GM12878 (cell line): ENCODE data around the gene TLX2. TPM values are rescaled to one million over a fixed set of nuclear protein-coding genes. Genes with fewer than 3 reads are reported as not detected.

Experiments
- ATAC-seq: fragments of 200-7000 bp; cut with Tn5 transposase; 3 replicates; pipeline ENCODE4 v1.9.1; 2020; ENCODE audit warnings: mild to moderate bottlenecking, moderate library complexity
- BruUV-seq: library from RNA; stranded (reverse); fragments of 400-500 nt; replicated peaks from 2 replicates; lab custom pipeline; 2021; lab: Mats Ljungman, UMichigan
- CTCF ChIA-PET: fragments of 300-600 bp; sonication (Branson Sonifier 250); formaldehyde crosslinking; extraction: SDS; loops from one replicate; lab custom pipeline; 2021; ENCODE audit warnings: inconsistent platforms; lab: Yijun Ruan, JAX
- POLR2A ChIA-PET: fragments of 350-600 bp; formaldehyde crosslinking; extraction: SDS; loops from one replicate; lab custom pipeline; 2021; ENCODE audit warnings: inconsistent platforms; lab: Charles Lee
- RAD21 ChIA-PET: fragments of 300-600 bp; sonication (Branson Sonifier 250); formaldehyde crosslinking; loops from one replicate; lab custom pipeline; 2023; ENCODE audit warnings: antibody characterized with exemption; ENCODE audit not compliant: unreplicated experiment; lab: Charles Lee
- SMC1A ChIA-PET: fragments of 300-600 bp; sonication (Branson Sonifier 250); formaldehyde crosslinking; loops from one replicate; lab custom pipeline; 2023; ENCODE audit not compliant: unreplicated experiment, uncharacterized antibody; lab: Charles Lee
- DNase-seq: peaks from one replicate; pipeline ENCODE4 v3.0.0-alpha.2; 2011; ENCODE audit warnings: low read depth, low spot score
- FAIRE-seq: peaks from 3 replicates; lab custom pipeline; 2011; peaks lifted over from hg19 to GRCh38; lab: Jason Lieb, UNC
- H2AFZ ChIP-seq: 2 replicates; pipeline ENCODE4 v1.6.0; 2011; ENCODE audit warnings: low read depth, low read length, control low read depth; ENCODE audit not compliant: control insufficient read depth
- H3K27ac ChIP-seq: 2 replicates; pipeline ENCODE4 v1.5.1; 2011; ENCODE audit warnings: control low read depth; ENCODE audit not compliant: control insufficient read depth, insufficient read depth
- H3K27me3 ChIP-seq, 2 experiments: replicated peaks in 1 of 2; 2 replicates each; pipeline versions ENCODE4 v1.6.0 to v1.6.1; 2011; ENCODE audit warnings: low read length in 1 of 2; ENCODE audit not compliant: control insufficient read depth in 2 of 2, insufficient read depth in 2 of 2
- H3K36me3 ChIP-seq, 2 experiments: 2 replicates each; pipeline ENCODE4 v1.5.1; 2011; ENCODE audit warnings: low read length in 1 of 2; ENCODE audit not compliant: control insufficient read depth in 2 of 2, insufficient read depth in 2 of 2
- H3K4me1 ChIP-seq: 2 replicates; pipeline ENCODE4 v1.6.1; 2011; ENCODE audit warnings: mild to moderate bottlenecking, low read length, moderate library complexity, mixed read lengths; ENCODE audit not compliant: control insufficient read depth, insufficient read depth
- H3K4me2 ChIP-seq: 2 replicates; pipeline ENCODE4 v1.6.0; 2011; ENCODE audit warnings: control low read depth; ENCODE audit not compliant: control insufficient read depth, insufficient read depth
- H3K4me3 ChIP-seq: fragments of 200-600 bp; sonication (generic); 2 replicates; pipeline ENCODE4 v1.5.1; 2016
- H3K79me2 ChIP-seq: 2 replicates; pipeline ENCODE4 v1.6.0; 2011; ENCODE audit warnings: low read length; ENCODE audit not compliant: control insufficient read depth, insufficient read depth
- H3K9ac ChIP-seq: 2 replicates; pipeline ENCODE4 v1.8.0; 2011; ENCODE audit warnings: low read length, control low read depth, mixed read lengths; ENCODE audit not compliant: control insufficient read depth, insufficient read depth
- H3K9me3 ChIP-seq: replicated peaks from 3 replicates; pipeline ENCODE4 v1.5.1; 2011; ENCODE audit warnings: mild to moderate bottlenecking, low read length; ENCODE audit not compliant: control insufficient read depth, insufficient read depth
- H4K20me1 ChIP-seq: 2 replicates; pipeline ENCODE4 v1.6.0; 2011; ENCODE audit not compliant: control insufficient read depth, insufficient read depth
- BMI1 ChIP-seq: fragments of 450-650 bp; IDR thresholded peaks from 2 replicates; pipeline ENCODE4 v1.6.1; 2016; ENCODE audit warnings: mild to moderate bottlenecking, moderate library complexity, borderline replicate concordance
- ETV6 ChIP-seq, 2 experiments: fragments of 450-650 bp in 1 of 2; IDR thresholded peaks in 1 of 2; conservative IDR thresholded peaks in 1 of 2; 2 replicates each; pipeline ENCODE4 v1.6.1; 2014; ENCODE audit warnings: antibody characterized with exemption in 1 of 2, borderline replicate concordance in 1 of 2, low read depth in 1 of 2, mild to moderate bottlenecking in 1 of 2, moderate library complexity in 1 of 2
- EZH2 ChIP-seq: IDR thresholded peaks from 2 replicates; pipeline ENCODE4 v1.6.1; 2012; ENCODE audit warnings: low read depth, mild to moderate bottlenecking, control low read depth, inconsistent platforms, low read length, borderline replicate concordance; ENCODE audit not compliant: control insufficient read depth
- IKZF1 ChIP-seq: fragments of 450-650 bp; conservative IDR thresholded peaks from 2 replicates; pipeline ENCODE4 v1.6.1; 2017; ENCODE audit warnings: antibody characterized with exemption, mild to moderate bottlenecking
- SMAD5 ChIP-seq: IDR thresholded peaks from 2 replicates; pipeline ENCODE4 v1.6.1; 2016; ENCODE audit warnings: antibody characterized with exemption, low read depth
- SUZ12 ChIP-seq: fragments of 200-600 bp; sonication (generic); IDR thresholded peaks from one replicate; pipeline ENCODE4 v1.6.1; 2018; ENCODE audit warnings: antibody characterized with exemption, mild to moderate bottlenecking; ENCODE audit not compliant: unreplicated experiment
- ZNF24 ChIP-seq: fragments of 450-650 bp; IDR thresholded peaks from 2 replicates; pipeline ENCODE4 v1.6.1; 2017; ENCODE audit warnings: antibody characterized with exemption, mild to moderate bottlenecking
- WGBS: methylation state at CpG from one replicate; pipeline ENCODE4 v1.1.6; 2016; ENCODE audit warnings: low lambda C conversion rate; ENCODE audit not compliant: insufficient replicate concordance, insufficient coverage; ENCODE audit errors: missing lambda C conversion rate; 5-methylcytosine and 5-hydroxymethylcytosine counted together
- in situ Hi-C: fragments of 300-500 bp; cut with MboI; formaldehyde crosslinking; loops from 9 replicates; pipeline ENCODE4 v1.14.3; 2018; ENCODE audit warnings: mixed read lengths
- intact Hi-C: fragments of 100-400 bp; cut with micrococcal nuclease; formaldehyde crosslinking; loops from one replicate; pipeline ENCODE4 v1.14.2; 2022; ENCODE audit not compliant: unreplicated experiment
- polyA plus RNA-seq, 11 experiments: library from polyadenylated mRNA; depleted of rRNA in 4 of 11; unstranded in 6 of 11; stranded (reverse) in 5 of 11; fragments of >200 nt; fragmentation: Nextera tagmentation in 4 of 11; fragmentation: Illumina TruSeq in 1 of 11; extraction: Ambion mirVana in 4 of 11; extraction: Trizol in 1 of 11; gene quantifications; 1 replicate in 1 of 11; 2 replicates in 10 of 11; pipeline versions ENCODE4 v1.2.1 to v1.2.3, GENCODE V29; 2011 to 2016; ENCODE audit warnings: inconsistent platforms in 2 of 11, missing spikeins in 2 of 11, low read depth in 1 of 11
- total RNA-seq, 4 experiments: library from RNA; depleted of rRNA in 3 of 4; stranded (reverse); fragments of >200 nt in 3 of 4; fragmentation: Illumina TruSeq in 1 of 4; extraction: Trizol in 1 of 4; gene quantifications; 2 replicates each; pipeline versions ENCODE4 v1.2.1 to v1.2.3, GENCODE V29; 2013 to 2021

TLX2 gene
- total and polyA plus RNA-seq, 10 of the 15 experiments (the other 5 are each of a cell fraction or from before 2014, with no cell fraction given) = 0.06 to 5.5 (median 3.6) TPM; not detected in 1

- Histone ChIP-seq H3K9ac (no peak overlapping the region), H3K9me3 (no peaks in the 10 kb centered on the region; the same call in 2 of the 3 replicates), H3K4me1 (peaks cover 18% of the 10 kb centered on the region; the same call in 1 of the 2 replicates), H2AFZ (no peak overlapping the region), H3K79me2 (no peaks in the 10 kb centered on the region), H3K4me2 (no peak overlapping the region), H3K4me3 (no peak overlapping the region), H3K27ac (no peak overlapping the region), H3K36me3 (no peaks in the 10 kb centered on the region), H3K27me3 (peaks cover 18 to 31% of the 10 kb centered on the region in 2 experiments), H4K20me1 (no peaks in the 10 kb centered on the region)
- RAD21 ChIA-PET = no interaction called here
- CTCF ChIA-PET = interaction anchor here (1.1 kb wide), 1 partner anchor 9 kb away, joined by 3 read pairs; no protein-coding TSS in a partner anchor
- POLR2A ChIA-PET = interaction anchor here (1.0 kb wide), 1 partner anchor 79 kb away, joined by 3 read pairs; no protein-coding TSS in a partner anchor
- ATAC-seq (no peak), FAIRE-seq (no peak), DNase-seq (no peak)
- intact Hi-C loops = no loop called here
- in situ Hi-C loops = no loop called here
- SMC1A ChIA-PET = no interaction called here
- 25% methylated on average over 31 of the region's 36 CpGs for WGBS
- TF ChIP-seq IKZF1 = no peak
- no peak for TF ChIP-seq SMAD5
- BruUV-seq = no TSS peak
Observed at GRCh38 chr2:74512744-74513604, 1.3 kb upstream of the TLX2 start.

- BruUV-seq = no TSS peak
- ChIA-PET POLR2A (interaction anchor here (1.0 kb wide), 1 partner anchor 78 kb away, joined by 3 read pairs; no protein-coding TSS in a partner anchor), CTCF (interaction anchor here (1.1 kb wide), 1 partner anchor 9 kb away, joined by 3 read pairs; no protein-coding TSS in a partner anchor), SMC1A (no interaction called here), RAD21 (interaction anchor here (0.7 kb wide), 1 partner anchor 75 kb away, joined by 3 read pairs; no protein-coding TSS in a partner anchor)
- Histone ChIP-seq H3K4me1 (peaks cover 13% of the 10 kb centered on the region; the same call in 1 of the 2 replicates), H3K9ac (no peak overlapping the region), H3K4me3 (no peak overlapping the region), H4K20me1 (no peaks in the 10 kb centered on the region), H3K9me3 (no peaks in the 10 kb centered on the region; the same call in 2 of the 3 replicates), H3K36me3 (no peaks in the 10 kb centered on the region), H3K4me2 (no peak overlapping the region), H2AFZ (no peak overlapping the region), H3K27ac (no peak overlapping the region), H3K79me2 (no peaks in the 10 kb centered on the region), H3K27me3 (peaks cover 18 to 31% of the 10 kb centered on the region in 2 experiments)
- no peak for ATAC-seq
- TF ChIP-seq EZH2 (0 out of 2 replicates have a peak, but pooled peaks have one; percentile 60), ZNF24 (no peak), BMI1 (peak; percentile 96), ETV6 (conservative IDR thresholded peaks at IDR 0.05 in 1 of 2, IDR thresholded peaks at IDR 0.05 in 1 of 2; ENCODE audit: borderline replicate concordance in 1 of 2, low read depth in 1 of 2) (no peak), SUZ12 (peak; percentile 73)
- 11% methylated on average over 46 of the region's 52 CpGs for WGBS
- no peak for DNase-seq
- FAIRE-seq = no peak
- intact Hi-C loops = no loop called here
- in situ Hi-C loops = no loop called here
Observed at GRCh38 chr2:74513605-74514367, 464 bp upstream of the TLX2 start.
